NCI-H2196 treated with DMSO at 0.1 percent for 48 hours (cell line): ENCODE data around the gene COL8A1.

Experiments
- DNase-seq: peaks from one replicate; lab custom pipeline; 2025; ENCODE audit not compliant: unreplicated experiment; lab: John Stamatoyannopoulos, UW

Gene COL8A1

GRCh38 chr3:99668044-99668443, 29.6 kb downstream of the COL8A1 start:
- DNase-seq = no peak

- DNase-seq = no peak
Measured at GRCh38 chr3:99669879-99670555, 31.6 kb downstream of the COL8A1 start.

- no peak for DNase-seq
Measured at GRCh38 chr3:99670556-99670950, 32.2 kb downstream of the COL8A1 start.

GRCh38 chr3:99674086-99674789, 35.8 kb downstream of the COL8A1 start:
- no peak for DNase-seq

- DNase-seq = no peak
Measured at GRCh38 chr3:99678023-99678422, 39.6 kb downstream of the COL8A1 start.

GRCh38 chr3:99678896-99679295, 40.5 kb downstream of the COL8A1 start:
- no peak for DNase-seq

GRCh38 chr3:99681512-99681911, 43.1 kb downstream of the COL8A1 start:
- DNase-seq = no peak

GRCh38 chr3:99681976-99682375, 43.6 kb downstream of the COL8A1 start:
- no peak for DNase-seq

GRCh38 chr3:99683465-99683864, 45.1 kb downstream of the COL8A1 start:
- DNase-seq = no peak

- no peak for DNase-seq
Measured at GRCh38 chr3:99683876-99684275, 45.5 kb downstream of the COL8A1 start.

GRCh38 chr3:99684644-99685043, 46.2 kb downstream of the COL8A1 start:
- no peak for DNase-seq

GRCh38 chr3:99686469-99686868, 48.1 kb downstream of the COL8A1 start:
- DNase-seq = no peak

- peak; percentile 2 for DNase-seq
Measured at GRCh38 chr3:99686955-99687612, 48.7 kb downstream of the COL8A1 start.

- no peak for DNase-seq
Measured at GRCh38 chr3:99690761-99691369, 52.5 kb downstream of the COL8A1 start.

- DNase-seq = no peak
Measured at GRCh38 chr3:99693636-99694035, 55.2 kb downstream of the COL8A1 start.

- no peak for DNase-seq
Measured at GRCh38 chr3:99696497-99696896, 58.1 kb downstream of the COL8A1 start.

- DNase-seq = no peak
Measured at GRCh38 chr3:99697250-99697649, 58.9 kb downstream of the COL8A1 start.

GRCh38 chr3:99698932-99699331, 60.5 kb downstream of the COL8A1 start:
- no peak for DNase-seq

GRCh38 chr3:99699841-99700240, 61.4 kb downstream of the COL8A1 start:
- DNase-seq = no peak

GRCh38 chr3:99700631-99701268, 62.4 kb downstream of the COL8A1 start:
- DNase-seq = no peak
